Sigmoid colon (tissue), 7 donors: ENCODE measurements around the gene SLC32A1. TPM values are rescaled to one million over a fixed set of nuclear protein-coding genes. Genes with fewer than 3 reads are reported as not detected.

Experiments
- DNase-seq: peaks from one replicate; pipeline ENCODE4 v3.0.0-alpha.2; 2019
- H3K27ac ChIP-seq, 4 donors: fragments of 200-600 bp; sonication (generic); one replicate each; pipeline ENCODE4 v1.5.1; 2016 to 2019; ENCODE audit warnings: mild to moderate bottlenecking in 1 of 4
- H3K27me3 ChIP-seq, 3 donors: fragments of 200-600 bp; sonication (generic); one replicate each; pipeline ENCODE4 v1.5.1; 2019; ENCODE audit warnings: mild to moderate bottlenecking in 1 of 3
- H3K36me3 ChIP-seq, 4 donors: fragments of 200-600 bp; sonication (generic); one replicate each; pipeline ENCODE4 v1.5.1; 2016 to 2019
- H3K4me1 ChIP-seq, 4 donors: fragments of 200-600 bp; sonication (generic); one replicate each; pipeline ENCODE4 v1.5.1; 2017 to 2019
- H3K4me3 ChIP-seq, 4 donors: fragments of 200-600 bp; sonication (generic); one replicate each; pipeline ENCODE4 v1.5.1; 2017 to 2019; ENCODE audit warnings: mild to moderate bottlenecking in 2 of 4, moderate library complexity in 1 of 4
- H3K9me3 ChIP-seq, 4 donors: fragments of 200-600 bp in 3 of 4; sonication (generic) in 3 of 4; one replicate each; pipeline versions ENCODE4 v1.5.1 to v1.6.1; 2013 to 2019
- CTCF ChIP-seq, 4 experiments: fragments of 450-650 bp in 3 of 4; fragments of 200-600 bp in 1 of 4; IDR thresholded peaks; one replicate each; pipeline ENCODE4 v1.5.1; 2016 to 2019; ENCODE audit warnings: antibody characterized with exemption in 4 of 4, mild to moderate bottlenecking in 3 of 4, moderate library complexity in 2 of 4
- EP300 ChIP-seq, 4 donors: sonication (generic); formaldehyde crosslinking; IDR thresholded peaks; one replicate each; pipeline ENCODE4 v1.6.1; 2017; ENCODE audit warnings: antibody characterized with exemption in 4 of 4
- POLR2A ChIP-seq, 2 donors: fragments of 450-650 bp; IDR thresholded peaks; one replicate each; pipeline ENCODE4 v1.6.1; 2016; ENCODE audit warnings: antibody characterized with exemption in 2 of 2, mild to moderate bottlenecking in 2 of 2, moderate library complexity in 2 of 2
- POLR2AphosphoS5 ChIP-seq, 4 donors: sonication (generic); formaldehyde crosslinking; IDR thresholded peaks; one replicate each; pipeline ENCODE4 v1.6.1; 2017; ENCODE audit warnings: antibody characterized with exemption in 4 of 4
- WGBS, 2 donors: extraction: QIAGEN DNeasy Blood & Tissue Kit; methylation state at CpG; one replicate each; pipeline ENCODE4 v1.1.7; 2013; 5-methylcytosine and 5-hydroxymethylcytosine counted together
- intact Hi-C: fragments of 100-400 bp; cut with DNase I; formaldehyde crosslinking; loops from one replicate; pipeline ENCODE4 v1.15.1; 2023
- polyA plus RNA-seq, 3 donors: library from polyadenylated mRNA; stranded (reverse); fragments of 200-250 nt; gene quantifications; one replicate each; pipeline ENCODE4 v1.2.3, GENCODE V29; 2013
- total RNA-seq, 4 donors: library from RNA; depleted of rRNA; stranded (reverse); fragments of >200 nt; gene quantifications; one replicate each; pipeline ENCODE4 v1.1.0, GENCODE V29; 2016
- donor health status: healthy with polysubstance abuse.
- donor health status: Bipolar disorder and iron deficiency.
- donor health status: healthy.

Gene SLC32A1
- total and polyA plus RNA-seq, 7 donors: 0.06 TPM; not detected in 6

- WGBS, 2 donors: 0% methylated on average over 84 of the region's 84 CpGs
- intact Hi-C loops: no loop called here
- Histone ChIP-seq H3K27me3 (peaks cover 0 to 1% (median 0%) of the 10 kb centered on the region in 3 donors), H3K4me3 (peak within 1 kb of the TSS; percentile 55 to 95 (median 82)), H3K4me1 (peaks cover 0 to 21% (median 16%) of the 10 kb centered on the region in 4 donors), H3K27ac (peak within 1 kb of the TSS; percentile 80 to 87 (median 84)), H3K9me3 (no peaks in the 10 kb centered on the region), H3K36me3 (peaks cover 0 to 14% (median 0%) of the 10 kb centered on the region in 4 donors)
- peak; percentile 95 for DNase-seq
- TF ChIP-seq CTCF (IDR thresholded peaks at IDR 0.05): no peak
- peak in 3 of 4 donors; percentile 48 to 76 (median 70) for TF ChIP-seq POLR2AphosphoS5 (IDR thresholded peaks at IDR 0.05)
Measured at GRCh38 chr20:38748097-38748860, 24.0 kb downstream of the SLC32A1 start, which contains the start of gene ACTR5. TSS of gene ACTR5 (plus strand) at chr20:38748460. CDS start at chr20:38748479, 19 bp downstream.

- intact Hi-C loops: no loop called here
- peak overlapping the region; percentile 80 to 87 (median 84) for H3K27ac ChIP-seq
- no peaks in the 10 kb centered on the region for H3K9me3 ChIP-seq
- peaks cover 0 to 18% (median 0%) of the 10 kb centered on the region in 4 donors for H3K36me3 ChIP-seq
- peaks cover 0 to 21% (median 16%) of the 10 kb centered on the region in 4 donors for H3K4me1 ChIP-seq
- no peaks in the 10 kb centered on the region for H3K27me3 ChIP-seq
- 0 to 2% methylated on average over 10 of the region's 10 CpGs for WGBS, 2 donors
- no peak for DNase-seq
- TF ChIP-seq POLR2A (IDR thresholded peaks at IDR 0.05) (no peak), POLR2AphosphoS5 (IDR thresholded peaks at IDR 0.05) (no peak), EP300 (IDR thresholded peaks at IDR 0.05) (no peak), CTCF (IDR thresholded peaks at IDR 0.05) (no peak)
- peak overlapping the region; percentile 55 to 95 (median 82) for H3K4me3 ChIP-seq
Measured at GRCh38 chr20:38748861-38749149, 24.5 kb downstream of the SLC32A1 start.

- peaks cover 0 to 21% (median 16%) of the 10 kb centered on the region in 4 donors for H3K4me1 ChIP-seq
- TF ChIP-seq CTCF (IDR thresholded peaks at IDR 0.05): peak in 3 of 4 experiments; percentile 27 to 47 (median 34)
- TF ChIP-seq POLR2A (IDR thresholded peaks at IDR 0.05): no peak
- TF ChIP-seq EP300 (IDR thresholded peaks at IDR 0.05): no peak
- 66 to 72% methylated on average over 5 of the region's 5 CpGs for WGBS, 2 donors
- intact Hi-C loops: loop anchor here (10.0 kb wide), 1 partner anchor 293 kb away; no protein-coding TSS in a partner anchor
- DNase-seq: no peak
- no peak overlapping the region for H3K4me3 ChIP-seq
- H3K36me3 ChIP-seq: peaks cover 17 to 44% (median 21%) of the 10 kb centered on the region in 4 donors
- no peak overlapping the region for H3K27ac ChIP-seq
- H3K9me3 ChIP-seq: no peaks in the 10 kb centered on the region
- H3K27me3 ChIP-seq: no peaks in the 10 kb centered on the region
Measured at GRCh38 chr20:38751360-38751976, 27.2 kb downstream of the SLC32A1 start.

- Histone ChIP-seq H3K27ac (no peak overlapping the region), H3K9me3 (no peaks in the 10 kb centered on the region), H3K4me3 (no peak overlapping the region), H3K27me3 (no peaks in the 10 kb centered on the region), H3K36me3 (peaks cover 21 to 50% (median 26%) of the 10 kb centered on the region in 4 donors), H3K4me1 (peaks cover 0 to 21% (median 16%) of the 10 kb centered on the region in 4 donors)
- intact Hi-C loops: loop anchor here (1.0 to 10.0 kb wide), 2 partner anchors 106 to 293 kb away; no protein-coding TSS in a partner anchor
- no peak for DNase-seq
- WGBS, 2 donors: 92 to 97% methylated on average over 4 of the region's 4 CpGs
- TF ChIP-seq POLR2A (IDR thresholded peaks at IDR 0.05) (no peak), EP300 (IDR thresholded peaks at IDR 0.05) (no peak), POLR2AphosphoS5 (IDR thresholded peaks at IDR 0.05) (no peak), CTCF (IDR thresholded peaks at IDR 0.05) (no peak)
Measured at GRCh38 chr20:38752029-38752428, 27.7 kb downstream of the SLC32A1 start.
